Heart left ventricle (tissue), 16 donors: ENCODE results near the gene DDAH2. TPM values are rescaled to one million over a fixed set of nuclear protein-coding genes. Genes with fewer than 3 reads are reported as not detected.

ENCODE experiments used
- ATAC-seq, 4 donors: fragments of 200-7000 bp; cut with Tn5 transposase; one replicate each; pipeline ENCODE4 v1.9.1; 2020 to 2022; ENCODE audit warnings: moderate library complexity in 4 of 4, mild to moderate bottlenecking in 3 of 4, moderate number of reproducible peaks in 1 of 4
- DNase-seq, 5 donors: peaks; one replicate each; pipeline ENCODE4 v3.0.0-alpha.2; 2020
- H3K27ac ChIP-seq, 12 donors: fragments of 200-600 bp; sonication (generic) in 4 of 12; one replicate each; pipeline versions ENCODE4 v1.5.0 to v1.8.0; 2016 to 2022; ENCODE audit warnings: mild to moderate bottlenecking in 2 of 12
- H3K27me3 ChIP-seq, 9 donors: fragments of 200-600 bp; sonication (generic) in 2 of 9; one replicate each; pipeline versions ENCODE4 v1.5.1 to v1.8.0; 2016 to 2022; ENCODE audit warnings: mild to moderate bottlenecking in 3 of 9
- H3K36me3 ChIP-seq, 9 donors: fragments of 200-600 bp; sonication (generic) in 2 of 9; one replicate each; pipeline versions ENCODE4 v1.5.0 to v1.8.0; 2018 to 2022; ENCODE audit warnings: mild to moderate bottlenecking in 2 of 9
- H3K4me1 ChIP-seq, 12 donors: fragments of 200-600 bp; sonication (generic) in 4 of 12; one replicate each; pipeline versions ENCODE4 v1.5.0 to v1.8.0; 2016 to 2022; ENCODE audit warnings: mild to moderate bottlenecking in 3 of 12
- H3K4me3 ChIP-seq, 12 donors: fragments of 200-600 bp; sonication (generic) in 4 of 12; one replicate each; pipeline versions ENCODE4 v1.5.0 to v1.8.0; 2017 to 2022; ENCODE audit warnings: mild to moderate bottlenecking in 9 of 12, moderate library complexity in 4 of 12
- H3K9me3 ChIP-seq, 12 donors: fragments of 200-600 bp; sonication (generic) in 4 of 12; one replicate each; pipeline versions ENCODE4 v1.5.0 to v1.8.0; 2016 to 2022; ENCODE audit warnings: mild to moderate bottlenecking in 1 of 12
- CTCF ChIP-seq, 12 donors: fragments of 200-600 bp; sonication (generic) in 4 of 12; IDR thresholded peaks; one replicate each; pipeline versions ENCODE4 v1.5.0 to v1.8.0; 2018 to 2022; ENCODE audit warnings: antibody characterized with exemption in 12 of 12, mild to moderate bottlenecking in 5 of 12
- POLR2A ChIP-seq, 2 donors: fragments of 450-650 bp; IDR thresholded peaks; one replicate each; pipeline ENCODE4 v1.6.1; 2017; ENCODE audit warnings: antibody characterized with exemption in 2 of 2, mild to moderate bottlenecking in 2 of 2, moderate library complexity in 2 of 2
- WGBS, 4 donors: extraction: QIAGEN DNeasy Blood & Tissue Kit in 2 of 4; methylation state at CpG; one replicate each; pipeline versions ENCODE4 v1.1.5 to v1.1.7; 2013 to 2018; 5-methylcytosine and 5-hydroxymethylcytosine counted together
- intact Hi-C, 10 donors: fragments of 100-400 bp; cut with DNase I; formaldehyde crosslinking; loops; one replicate each; pipeline versions ENCODE4 v1.11.1 to v1.14.2; 2022
- polyA plus RNA-seq, 2 donors: library from polyadenylated mRNA; stranded (reverse); fragments of 200-250 nt; gene quantifications; one replicate each; pipeline ENCODE4 v1.2.3, GENCODE V29; 2013
- total RNA-seq, 9 donors: library from RNA; depleted of rRNA in 2 of 9; stranded (reverse); fragments of >200 nt in 2 of 9; fragmentation: NEBNext Ultra II Directional in 3 of 9; extraction: Animal tissue kit (Norgen Biotek cat#: 25700) in 3 of 9; gene quantifications; one replicate each; pipeline versions ENCODE4 v1.1.0 to v1.2.4, GENCODE V29; 2016 to 2023
- donor health status: ischemic (EF 13 %, LVEDD 7.1; RV severe dilation, severe dysfunction).
- donor health status: healthy with polysubstance abuse.
- donor health status: DM: no; HTN: yes; CAD: no.
- donor health status: DM: no; HTN: no; CAD: no.
- donor health status: ischemic (EF 25% LVEDD 6.9; RV normal size, moderate dysfunction).
- donor health status: ischemic (EF 25% LVEDD 5.7; RV mildly dilated, moderate dysfunction).
- donor health status: healthy.
- donor health status: DM: yes; HTN: yes; CAD: no.
- donor health status: ischemic (EF 35%, LVEDD 5.7; RV mildly dilated, moderate dysfunction).
- donor health status: nonischemic (EF 11% LVEDD 7.7; RV severe dilation, severe dysfunction).
- donor health status: DM: yes; HTN: yes; CAD: no.
- donor health status: PGD.
- donor health status: ischemic (EF 29% LVEDD 5.4; RV normal size, mild dysfunction).
- donor health status: nonischemic (EF 23%, LVEDD 6.1; RV moderate dilation, normal function).

DDAH2 gene
- total and polyA plus RNA-seq, 11 donors: 42.3 to 80.5 (median 56.8) TPM

- intact Hi-C loops: loop anchor here in 4 of 10 donors (2.0 to 5.0 kb wide), 3 partner anchors 27 to 130 kb away; partner anchors contain the start of genes DDAH2 (in 2 of the 4) and CLIC1 (in 1 of the 4)
- Histone ChIP-seq H3K9me3 (no peaks in the 10 kb centered on the region), H3K4me3 (peak overlapping the region; percentile 58 to 99 (median 78)), H3K36me3 (peaks cover 0 to 43% (median 37%) of the 10 kb centered on the region in 9 donors), H3K27ac (peak overlapping the region; percentile 90 to 100 (median 98)), H3K4me1 (peaks cover 3 to 38% (median 21%) of the 10 kb centered on the region in 12 donors), H3K27me3 (no peaks in the 10 kb centered on the region)
- WGBS, 4 donors: 16 to 21% (median 18%) methylated on average over 7 of the region's 7 CpGs
- peak in 4 of 5 donors; percentile 39 to 65 (median 56) for DNase-seq
- TF ChIP-seq POLR2A (IDR thresholded peaks at IDR 0.05) (no peak), CTCF (IDR thresholded peaks at IDR 0.05) (no peak)
- ATAC-seq: peak in 1 of 4 donors; percentile 8
Measured at GRCh38 chr6:31701666-31702404, 27.3 kb downstream of the DDAH2 start.

GRCh38 chr6:31700740-31701401, 28.2 kb downstream of the DDAH2 start:
- Histone ChIP-seq H3K9me3 (no peaks in the 10 kb centered on the region), H3K27me3 (no peaks in the 10 kb centered on the region), H3K27ac (no peak overlapping the region), H3K4me1 (peaks cover 3 to 38% (median 21%) of the 10 kb centered on the region in 12 donors), H3K36me3 (peaks cover 0 to 53% (median 46%) of the 10 kb centered on the region in 9 donors), H3K4me3 (peak overlapping the region in 3 of 12 donors; percentile 74 to 99 (median 80))
- TF ChIP-seq POLR2A (IDR thresholded peaks at IDR 0.05) (no peak), CTCF (IDR thresholded peaks at IDR 0.05) (no peak)
- ATAC-seq (no peak), DNase-seq (no peak)
- 88 to 92% (median 89%) methylated on average over 5 of the region's 5 CpGs for WGBS, 4 donors
- intact Hi-C loops: loop anchor here in 2 of 10 donors (5.0 kb wide), 2 partner anchors 36 to 131 kb away; partner anchors contain the start of gene CLIC1 (in 1 of the 2)

DNA sequence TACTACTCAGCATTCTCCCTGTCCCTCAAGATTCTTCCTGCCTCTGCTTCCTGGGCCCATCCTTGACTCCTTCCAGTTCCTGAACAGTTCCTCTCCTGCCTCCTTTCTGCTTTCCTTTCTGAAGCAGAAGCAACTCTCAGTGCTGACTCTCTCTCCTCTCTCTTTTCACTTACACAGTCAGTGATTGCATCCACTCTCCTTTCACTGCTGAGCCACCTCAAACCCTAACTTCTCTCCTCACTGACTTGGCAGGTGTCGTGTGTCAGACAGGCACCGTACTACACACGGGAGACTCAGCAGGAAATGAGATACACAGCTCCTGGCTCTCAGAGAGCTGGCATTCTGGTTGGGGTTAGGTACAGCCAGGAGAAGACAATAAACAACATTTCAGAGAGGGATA, 31.5 kb downstream of the DDAH2 start:
- peaks cover 3 to 33% (median 16%) of the 10 kb centered on the region in 12 donors for H3K4me1 ChIP-seq
- intact Hi-C loops: no loop called here
- H3K27ac ChIP-seq: no peak overlapping the region
- ATAC-seq (no peak), DNase-seq (no peak)
- 44 to 58% (median 47%) methylated on average over 3 of the region's 3 CpGs for WGBS, 4 donors
- H3K36me3 ChIP-seq: peaks cover 0 to 86% (median 80%) of the 10 kb centered on the region in 9 donors
- H3K4me3 ChIP-seq: no peak overlapping the region
- no peaks in the 10 kb centered on the region for H3K27me3 ChIP-seq
- no peaks in the 10 kb centered on the region for H3K9me3 ChIP-seq
- no peak for TF ChIP-seq POLR2A (IDR thresholded peaks at IDR 0.05)
- no peak for TF ChIP-seq CTCF (IDR thresholded peaks at IDR 0.05)

GRCh38 chr6:31693535-31693934, 35.6 kb downstream of the DDAH2 start:
- H3K36me3 ChIP-seq: peaks cover 0 to 100% (median 96%) of the 10 kb centered on the region in 9 donors
- intact Hi-C loops: no loop called here
- TF ChIP-seq CTCF (IDR thresholded peaks at IDR 0.05) (no peak), POLR2A (IDR thresholded peaks at IDR 0.05) (no peak)

More at GRCh38 chr6:31693535-31693934, 35.6 kb downstream of the DDAH2 start:
- Histone ChIP-seq H3K4me3 (no peak overlapping the region), H3K27ac (no peak overlapping the region), H3K27me3 (no peaks in the 10 kb centered on the region), H3K9me3 (no peaks in the 10 kb centered on the region), H3K4me1 (peaks cover 0 to 11% (median 0%) of the 10 kb centered on the region in 12 donors)
- DNase-seq (no peak), ATAC-seq (no peak)
- WGBS, 4 donors: 90 to 92% (median 91%) methylated on average over 6 of the region's 6 CpGs
